Memory B cell (primary cell): ENCODE measurements around the gene CDC42BPA.
A peak's percentile ranks its signal among the peaks of the same experiment; 100 is the strongest.

Source experiments
- ATAC-seq: fragments of 150-1000 bp; cut with Tn5 transposase; 2 replicates; pipeline ENCODE4 v1.10.0; 2021; ENCODE audit warnings: low read depth, mild to moderate bottlenecking, moderate library complexity
- DNase-seq, 2 donors: peaks; one replicate each; pipeline ENCODE4 v3.0.0; 2022; ENCODE audit warnings: low spot score in 2 of 2
- H3K27ac Mint-ChIP-seq: one replicate; pipeline ENCODE4 v1.8.0; 2022; ENCODE audit warnings: mild to moderate bottlenecking, moderate library complexity, mixed read lengths
- H3K27me3 Mint-ChIP-seq: one replicate; pipeline ENCODE4 v1.8.0; 2022; ENCODE audit warnings: mixed read lengths
- H3K36me3 Mint-ChIP-seq: one replicate; pipeline ENCODE4 v1.8.0; 2022; ENCODE audit warnings: mild to moderate bottlenecking, mixed read lengths
- H3K4me1 Mint-ChIP-seq: one replicate; pipeline ENCODE4 v1.8.0; 2022; ENCODE audit warnings: mixed read lengths
- H3K4me3 Mint-ChIP-seq: one replicate; pipeline ENCODE4 v1.8.0; 2022; ENCODE audit warnings: mild to moderate bottlenecking, moderate library complexity, mixed read lengths
- H3K9me3 Mint-ChIP-seq: one replicate; pipeline ENCODE4 v1.8.0; 2022; ENCODE audit warnings: mixed read lengths

The CDC42BPA gene

GRCh38 chr1:226948051-226948450, 370.2 kb downstream of the CDC42BPA start:
- peaks cover 50% of the 10 kb centered on the region for H3K4me1 Mint-ChIP-seq
- H3K27me3 Mint-ChIP-seq, result no peaks in the 10 kb centered on the region
- peaks cover 2% of the 10 kb centered on the region for H3K9me3 Mint-ChIP-seq
- peaks cover 18% of the 10 kb centered on the region for H3K36me3 Mint-ChIP-seq
- no peak overlapping the region for H3K27ac Mint-ChIP-seq
- ATAC-seq (no peak), DNase-seq (no peak)
- H3K4me3 Mint-ChIP-seq, result no peak overlapping the region

GRCh38 chr1:226946841-226947240, 371.5 kb downstream of the CDC42BPA start:
- H3K4me3 Mint-ChIP-seq, result no peak overlapping the region

GRCh38 chr1:226946285-226946684, 372.0 kb downstream of the CDC42BPA start:
- Mint-ChIP-seq H3K4me3 (no peak overlapping the region), H3K9me3 (peaks cover 2% of the 10 kb centered on the region), H3K27ac (peak overlapping the region; percentile 21), H3K4me1 (peaks cover 54% of the 10 kb centered on the region), H3K36me3 (peaks cover 18% of the 10 kb centered on the region), H3K27me3 (no peaks in the 10 kb centered on the region)
- ATAC-seq (no peak), DNase-seq (no peak)

More at GRCh38 chr1:226946841-226947240, 371.5 kb downstream of the CDC42BPA start:
- peaks cover 2% of the 10 kb centered on the region for H3K9me3 Mint-ChIP-seq
- ATAC-seq (no peak), DNase-seq (no peak)
- H3K27me3 Mint-ChIP-seq, result no peaks in the 10 kb centered on the region
- H3K27ac Mint-ChIP-seq, result peak overlapping the region; percentile 21
- H3K4me1 Mint-ChIP-seq, result peaks cover 57% of the 10 kb centered on the region
- peaks cover 18% of the 10 kb centered on the region for H3K36me3 Mint-ChIP-seq

- Mint-ChIP-seq H3K9me3 (peaks cover 2% of the 10 kb centered on the region), H3K4me3 (no peak overlapping the region), H3K4me1 (peaks cover 53% of the 10 kb centered on the region), H3K36me3 (peaks cover 18% of the 10 kb centered on the region), H3K27ac (peak overlapping the region; percentile 21), H3K27me3 (no peaks in the 10 kb centered on the region)
- DNase-seq (no peak), ATAC-seq (no peak)
These were observed 372.4 kb downstream of the CDC42BPA start for GRCh38 chr1:226945858-226946245.

- no peak overlapping the region for H3K27ac Mint-ChIP-seq
- no peaks in the 10 kb centered on the region for H3K27me3 Mint-ChIP-seq
- DNase-seq, result no peak
- no peak for ATAC-seq
- peaks cover 2% of the 10 kb centered on the region for H3K9me3 Mint-ChIP-seq
- H3K4me1 Mint-ChIP-seq, result peaks cover 56% of the 10 kb centered on the region
- no peak overlapping the region for H3K4me3 Mint-ChIP-seq
- peaks cover 18% of the 10 kb centered on the region for H3K36me3 Mint-ChIP-seq
These were observed 373.0 kb downstream of the CDC42BPA start for GRCh38 chr1:226945106-226945857.

DNA sequence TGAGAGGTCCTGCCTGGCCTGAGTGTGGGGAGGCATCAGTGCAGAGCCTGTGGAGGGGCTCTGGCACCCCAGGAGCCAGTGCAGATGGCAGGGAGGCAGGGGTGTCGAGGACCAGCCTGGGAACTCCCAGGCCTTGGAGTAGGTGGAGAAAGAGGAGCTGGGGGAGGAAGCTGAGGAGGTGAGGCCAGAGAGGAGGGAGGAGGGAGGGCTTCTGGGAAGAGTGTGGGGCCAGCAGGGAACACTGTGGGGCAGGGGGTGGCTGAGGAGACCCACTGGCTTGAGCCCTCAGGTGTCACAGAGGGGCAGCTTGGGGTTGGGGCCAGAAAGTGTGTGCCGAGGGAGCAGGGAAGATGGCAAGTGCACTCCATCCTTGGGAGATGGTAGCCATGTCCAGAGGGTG, 374.4 kb downstream of the CDC42BPA start:
- Mint-ChIP-seq H3K27ac (peak overlapping the region; percentile 4), H3K4me1 (peaks cover 53% of the 10 kb centered on the region)

GRCh38 chr1:226943156-226943555, 375.1 kb downstream of the CDC42BPA start:
- Mint-ChIP-seq H3K36me3 (peaks cover 9% of the 10 kb centered on the region), H3K9me3 (peaks cover 1% of the 10 kb centered on the region), H3K4me1 (peaks cover 51% of the 10 kb centered on the region), H3K27ac (peak overlapping the region; percentile 14), H3K27me3 (no peaks in the 10 kb centered on the region), H3K4me3 (no peak overlapping the region)
- DNase-seq (no peak), ATAC-seq (no peak)

More for the DNA sequence above, 374.4 kb downstream of the CDC42BPA start:
- ATAC-seq (no peak), DNase-seq (no peak)
- Mint-ChIP-seq H3K27me3 (no peaks in the 10 kb centered on the region), H3K9me3 (peaks cover 2% of the 10 kb centered on the region), H3K36me3 (peaks cover 15% of the 10 kb centered on the region), H3K4me3 (peak overlapping the region; percentile 11)

GRCh38 chr1:226942392-226942791, 375.9 kb downstream of the CDC42BPA start:
- Mint-ChIP-seq H3K4me1 (peaks cover 50% of the 10 kb centered on the region), H3K9me3 (no peaks in the 10 kb centered on the region), H3K36me3 (peaks cover 6% of the 10 kb centered on the region), H3K27ac (no peak overlapping the region), H3K27me3 (no peaks in the 10 kb centered on the region), H3K4me3 (peak overlapping the region; percentile 39)
- ATAC-seq (no peak), DNase-seq (no peak)

DNA sequence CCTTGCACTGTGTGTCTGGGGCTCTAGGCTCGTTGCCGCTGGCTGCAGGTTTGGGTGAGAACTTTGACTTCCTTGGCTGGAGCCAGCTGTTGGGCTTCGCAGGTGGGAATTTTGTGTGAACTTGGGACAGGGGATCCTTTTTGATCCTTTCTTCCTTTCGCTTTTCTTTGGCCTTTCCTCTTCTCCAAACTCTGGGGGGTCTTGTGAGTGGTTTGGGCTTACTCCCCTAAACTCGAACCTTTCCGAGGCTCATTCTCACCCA, 377.6 kb downstream of the CDC42BPA start:
- H3K4me1 Mint-ChIP-seq, result peaks cover 41% of the 10 kb centered on the region
- H3K4me3 Mint-ChIP-seq, result peak overlapping the region; percentile 94
- peak overlapping the region; percentile 96 for H3K27ac Mint-ChIP-seq
- peaks cover 3% of the 10 kb centered on the region for H3K36me3 Mint-ChIP-seq
- ATAC-seq (no peak), DNase-seq (no peak)
- no peaks in the 10 kb centered on the region for H3K27me3 Mint-ChIP-seq
- no peaks in the 10 kb centered on the region for H3K9me3 Mint-ChIP-seq

DNA sequence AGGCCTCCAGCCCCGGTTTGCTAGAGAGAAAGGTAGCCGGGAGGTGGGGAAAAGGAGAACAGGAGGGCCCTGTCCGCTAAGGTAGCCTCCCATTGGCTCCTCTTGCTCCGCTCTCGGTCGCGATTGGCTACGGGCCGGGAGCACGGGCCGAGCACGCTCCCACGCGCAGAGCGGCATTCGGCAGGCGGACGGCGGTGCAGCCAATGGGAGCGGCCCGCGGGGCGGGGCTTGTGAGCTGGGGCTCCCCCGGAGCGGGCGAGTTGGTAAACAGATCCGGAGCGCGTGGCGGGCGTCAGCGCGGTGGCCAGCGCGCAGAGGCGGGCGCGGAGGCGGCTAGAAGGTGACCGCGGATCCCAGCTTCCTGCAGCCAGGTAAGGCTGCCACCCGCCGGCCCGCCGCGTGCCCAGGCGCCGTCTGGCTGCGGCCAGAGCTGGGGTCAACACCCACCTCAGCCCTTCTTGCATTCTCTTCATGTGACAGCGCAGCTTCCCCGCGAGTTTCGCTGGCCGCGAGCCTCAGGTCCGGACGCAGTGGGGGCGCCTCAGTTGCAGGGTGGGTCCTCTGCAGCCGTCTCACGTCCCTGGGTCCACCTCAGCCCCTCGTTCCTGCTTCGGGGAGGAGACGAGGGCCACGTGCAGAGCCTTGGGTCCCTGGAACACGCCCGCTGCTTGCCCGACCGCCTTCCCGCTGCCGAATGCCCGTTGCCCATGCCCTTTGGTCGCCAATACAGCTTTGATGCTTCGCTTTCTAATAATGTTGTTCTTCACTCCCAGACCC, 378.1 kb downstream of the CDC42BPA start, which contains the start of gene COQ8A:
Gene COQ8A (plus strand): TSS at position 266 of the 777 bp plus-strand sequence. CDS start 21,092 bp downstream, outside the sequence.
- peaks cover 4% of the 10 kb centered on the region for H3K9me3 Mint-ChIP-seq
- peaks cover 41% of the 10 kb centered on the region for H3K4me1 Mint-ChIP-seq
- H3K36me3 Mint-ChIP-seq, result peaks cover 7% of the 10 kb centered on the region
- peak within 1 kb of the TSS; percentile 96 for H3K27ac Mint-ChIP-seq
- H3K4me3 Mint-ChIP-seq, result peak within 1 kb of the TSS; percentile 94
- no peaks in the 10 kb centered on the region for H3K27me3 Mint-ChIP-seq
- DNase-seq (peak; percentile 93 to 98), ATAC-seq (peak; percentile 87)
